HEK293 (cell line): ENCODE measurements around the gene ACBD3.

ENCODE experiments used
- GLI4 ChIP-seq: fragments of 450-650 bp; formaldehyde crosslinking; IDR thresholded peaks from 2 replicates; pipeline ENCODE4 v1.5.1; 2016; ENCODE audit warnings: missing biosample characterization, missing genetic modification characterization
- INSM2 ChIP-seq: fragments of 450-650 bp; formaldehyde crosslinking; IDR thresholded peaks from 2 replicates; pipeline ENCODE4 v1.5.1; 2016; ENCODE audit warnings: missing biosample characterization, missing genetic modification characterization
- KLF10 ChIP-seq: fragments of 450-650 bp; IDR thresholded peaks from 2 replicates; pipeline ENCODE4 v1.5.1; 2018; ENCODE audit warnings: missing biosample characterization, mild to moderate bottlenecking, missing genetic modification characterization
- KLF16 ChIP-seq: fragments of 450-650 bp; formaldehyde crosslinking; IDR thresholded peaks from 2 replicates; pipeline ENCODE4 v1.5.1; 2017; ENCODE audit warnings: missing biosample characterization, missing genetic modification characterization
- SCRT1 ChIP-seq: fragments of 450-650 bp; formaldehyde crosslinking; IDR thresholded peaks from 2 replicates; pipeline ENCODE4 v1.5.1; 2016; ENCODE audit warnings: missing biosample characterization, missing genetic modification characterization, borderline replicate concordance
- SCRT2 ChIP-seq: fragments of 450-650 bp; formaldehyde crosslinking; IDR thresholded peaks from 2 replicates; pipeline ENCODE4 v1.5.1; 2016; ENCODE audit warnings: missing biosample characterization, missing genetic modification characterization
- YY1 ChIP-seq: fragments of 450-650 bp; formaldehyde crosslinking; IDR thresholded peaks from 2 replicates; pipeline ENCODE4 v1.5.1; 2018; ENCODE audit warnings: missing biosample characterization, missing genetic modification characterization
- YY2 ChIP-seq: fragments of 450-650 bp; formaldehyde crosslinking; IDR thresholded peaks from 2 replicates; pipeline ENCODE4 v1.5.1; 2016; ENCODE audit warnings: missing biosample characterization, missing genetic modification characterization
- ZBTB11 ChIP-seq: fragments of 450-650 bp; formaldehyde crosslinking; conservative IDR thresholded peaks from 2 replicates; pipeline ENCODE4 v1.5.1; 2016; ENCODE audit warnings: low read depth, missing biosample characterization, missing genetic modification characterization
- ZBTB17 ChIP-seq: fragments of 450-650 bp; formaldehyde crosslinking; IDR thresholded peaks from 2 replicates; pipeline ENCODE4 v1.5.1; 2016; ENCODE audit warnings: missing biosample characterization, missing genetic modification characterization
- ZIC2 ChIP-seq: fragments of 450-650 bp; formaldehyde crosslinking; IDR thresholded peaks from 2 replicates; pipeline ENCODE4 v1.5.1; 2016; ENCODE audit warnings: missing biosample characterization, missing genetic modification characterization
- ZNF112 ChIP-seq: fragments of 450-650 bp; formaldehyde crosslinking; IDR thresholded peaks from 2 replicates; pipeline ENCODE4 v1.5.0; 2017; ENCODE audit warnings: missing biosample characterization, missing genetic modification characterization
- ZNF169 ChIP-seq: fragments of 450-650 bp; formaldehyde crosslinking; IDR thresholded peaks from 2 replicates; pipeline ENCODE4 v1.5.1; 2016; ENCODE audit warnings: missing biosample characterization, missing genetic modification characterization
- ZNF19 ChIP-seq: fragments of 450-650 bp; formaldehyde crosslinking; IDR thresholded peaks from 2 replicates; pipeline ENCODE4; 2016; ENCODE audit warnings: missing biosample characterization, missing genetic modification characterization, low read depth
- ZNF266 ChIP-seq: fragments of 450-650 bp; formaldehyde crosslinking; IDR thresholded peaks from 2 replicates; pipeline ENCODE4 v1.5.1; 2016; ENCODE audit warnings: missing biosample characterization, missing genetic modification characterization, low read depth
- ZNF302 ChIP-seq: fragments of 450-650 bp; formaldehyde crosslinking; IDR thresholded peaks from 2 replicates; pipeline ENCODE4 v1.5.1; 2016; ENCODE audit warnings: missing biosample characterization, missing genetic modification characterization, low read depth
- ZNF404 ChIP-seq: fragments of 450-650 bp; formaldehyde crosslinking; IDR thresholded peaks from 2 replicates; pipeline ENCODE4 v1.5.1; 2017; ENCODE audit warnings: missing biosample characterization, missing genetic modification characterization
- ZNF48 ChIP-seq: fragments of 450-650 bp; formaldehyde crosslinking; IDR thresholded peaks from 2 replicates; pipeline ENCODE4 v1.5.1; 2016; ENCODE audit warnings: missing biosample characterization, missing genetic modification characterization
- ZNF510 ChIP-seq: fragments of 450-650 bp; formaldehyde crosslinking; IDR thresholded peaks from 2 replicates; pipeline ENCODE4 v1.5.1; 2018; ENCODE audit warnings: mild to moderate bottlenecking, missing genetic modification characterization, missing biosample characterization; ENCODE audit not compliant: insufficient replicate concordance
- ZNF521 ChIP-seq: fragments of 450-650 bp; formaldehyde crosslinking; IDR thresholded peaks from 2 replicates; pipeline ENCODE4 v1.5.1; 2017; ENCODE audit warnings: missing biosample characterization, mild to moderate bottlenecking, missing genetic modification characterization
- ZNF529 ChIP-seq: fragments of 450-650 bp; formaldehyde crosslinking; IDR thresholded peaks from 2 replicates; pipeline ENCODE4 v1.5.1; 2017; ENCODE audit warnings: missing genetic modification characterization, missing biosample characterization; ENCODE audit not compliant: insufficient replicate concordance
- ZNF610 ChIP-seq: fragments of 450-650 bp; formaldehyde crosslinking; IDR thresholded peaks from 2 replicates; pipeline ENCODE4 v1.5.1; 2016; ENCODE audit warnings: missing biosample characterization, missing genetic modification characterization, borderline replicate concordance
- ZNF626 ChIP-seq: fragments of 450-650 bp; sonication (Bioruptor Pico); formaldehyde crosslinking; IDR thresholded peaks from 2 replicates; pipeline ENCODE4 v1.5.1; 2018; ENCODE audit warnings: missing biosample characterization, missing genetic modification characterization, inconsistent platforms
- ZNF629 ChIP-seq: fragments of 450-650 bp; formaldehyde crosslinking; IDR thresholded peaks from 2 replicates; pipeline ENCODE4 v1.5.1; 2017; ENCODE audit warnings: missing biosample characterization, missing genetic modification characterization
- ZNF843 ChIP-seq: fragments of 450-650 bp; formaldehyde crosslinking; IDR thresholded peaks from 2 replicates; pipeline ENCODE4 v1.5.1; 2016; ENCODE audit warnings: missing biosample characterization, missing genetic modification characterization
- TF ChIP-seq, protein P1 (sequence below): fragments of 450-650 bp; formaldehyde crosslinking; IDR thresholded peaks from 2 replicates; pipeline ENCODE4 v1.5.1; 2016; ENCODE audit warnings: missing biosample characterization, missing genetic modification characterization
- TF ChIP-seq, protein P2 (sequence below): fragments of 450-650 bp; formaldehyde crosslinking; IDR thresholded peaks from 2 replicates; pipeline ENCODE4 v1.5.1; 2017; ENCODE audit warnings: missing biosample characterization, missing genetic modification characterization
- TF ChIP-seq, protein P3 (sequence below): fragments of 450-650 bp; formaldehyde crosslinking; IDR thresholded peaks from 2 replicates; pipeline ENCODE4 v1.5.1; 2016; ENCODE audit warnings: missing biosample characterization, missing genetic modification characterization
- TF ChIP-seq, protein P4 (sequence below): fragments of 450-650 bp; formaldehyde crosslinking; IDR thresholded peaks from 2 replicates; pipeline ENCODE4 v1.5.1; 2016; ENCODE audit warnings: missing biosample characterization, missing genetic modification characterization

ACBD3 gene

GRCh38 chr1:226185141-226186036 is 1.2 kb downstream of the ACBD3 start (continued):
- TF ChIP-seq ZNF112 (tag by site-specific recombination) (no peak), YY1 (no peak), SCRT2 (tag by site-specific recombination) (no peak), ZBTB17 (tag by site-specific recombination) (peak; percentile 58; the same call in 1 of the 2 replicates), ZNF266 (tag by site-specific recombination) (no peak), ZNF843 (tag by site-specific recombination) (no peak), ZNF629 (0 out of 2 replicates have a peak, but pooled peaks have one; percentile 1), INSM2 (tag by site-specific recombination) (no peak), GLI4 (tag by site-specific recombination) (no peak), ZNF610 (tag by site-specific recombination) (no peak), ZBTB11 (tag by site-specific recombination) (no peak), ZNF529 (no peak), ZNF302 (tag by site-specific recombination) (no peak), ZNF19 (no peak), ZNF626 (tag by site-specific recombination) (no peak), ZNF521 (tag by site-specific recombination) (no peak), ZIC2 (tag by site-specific recombination) (no peak), YY2 (tag by site-specific recombination) (no peak), ZNF169 (tag by site-specific recombination) (no peak), ZNF48 (tag by site-specific recombination) (no peak), SCRT1 (no peak), ZNF510 (no peak), ZNF404 (tag by site-specific recombination) (no peak), KLF16 (tag by site-specific recombination) (0 out of 2 replicates have a peak, but pooled peaks have one; percentile 7), KLF10 (tag by site-specific recombination) (no peak)
- TF ChIP-seq, protein P1, sequence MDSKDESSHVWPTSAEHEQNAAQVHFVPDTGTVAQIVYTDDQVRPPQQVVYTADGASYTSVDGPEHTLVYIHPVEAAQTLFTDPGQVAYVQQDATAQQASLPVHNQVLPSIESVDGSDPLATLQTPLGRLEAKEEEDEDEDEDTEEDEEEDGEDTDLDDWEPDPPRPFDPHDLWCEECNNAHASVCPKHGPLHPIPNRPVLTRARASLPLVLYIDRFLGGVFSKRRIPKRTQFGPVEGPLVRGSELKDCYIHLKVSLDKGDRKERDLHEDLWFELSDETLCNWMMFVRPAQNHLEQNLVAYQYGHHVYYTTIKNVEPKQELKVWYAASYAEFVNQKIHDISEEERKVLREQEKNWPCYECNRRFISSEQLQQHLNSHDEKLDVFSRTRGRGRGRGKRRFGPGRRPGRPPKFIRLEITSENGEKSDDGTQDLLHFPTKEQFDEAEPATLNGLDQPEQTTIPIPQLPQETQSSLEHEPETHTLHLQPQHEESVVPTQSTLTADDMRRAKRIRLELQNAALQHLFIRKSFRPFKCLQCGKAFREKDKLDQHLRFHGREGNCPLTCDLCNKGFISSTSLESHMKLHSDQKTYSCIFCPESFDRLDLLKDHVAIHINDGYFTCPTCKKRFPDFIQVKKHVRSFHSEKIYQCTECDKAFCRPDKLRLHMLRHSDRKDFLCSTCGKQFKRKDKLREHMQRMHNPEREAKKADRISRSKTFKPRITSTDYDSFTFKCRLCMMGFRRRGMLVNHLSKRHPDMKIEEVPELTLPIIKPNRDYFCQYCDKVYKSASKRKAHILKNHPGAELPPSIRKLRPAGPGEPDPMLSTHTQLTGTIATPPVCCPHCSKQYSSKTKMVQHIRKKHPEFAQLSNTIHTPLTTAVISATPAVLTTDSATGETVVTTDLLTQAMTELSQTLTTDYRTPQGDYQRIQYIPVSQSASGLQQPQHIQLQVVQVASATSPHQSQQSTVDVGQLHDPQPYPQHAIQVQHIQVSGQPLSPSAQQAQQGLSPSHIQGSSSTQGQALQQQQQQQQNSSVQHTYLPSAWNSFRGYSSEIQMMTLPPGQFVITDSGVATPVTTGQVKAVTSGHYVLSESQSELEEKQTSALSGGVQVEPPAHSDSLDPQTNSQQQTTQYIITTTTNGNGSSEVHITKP (tag by site-specific recombination) = no peak
- TF ChIP-seq, protein P2, sequence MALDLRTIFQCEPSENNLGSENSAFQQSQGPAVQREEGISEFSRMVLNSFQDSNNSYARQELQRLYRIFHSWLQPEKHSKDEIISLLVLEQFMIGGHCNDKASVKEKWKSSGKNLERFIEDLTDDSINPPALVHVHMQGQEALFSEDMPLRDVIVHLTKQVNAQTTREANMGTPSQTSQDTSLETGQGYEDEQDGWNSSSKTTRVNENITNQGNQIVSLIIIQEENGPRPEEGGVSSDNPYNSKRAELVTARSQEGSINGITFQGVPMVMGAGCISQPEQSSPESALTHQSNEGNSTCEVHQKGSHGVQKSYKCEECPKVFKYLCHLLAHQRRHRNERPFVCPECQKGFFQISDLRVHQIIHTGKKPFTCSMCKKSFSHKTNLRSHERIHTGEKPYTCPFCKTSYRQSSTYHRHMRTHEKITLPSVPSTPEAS (tag by site-specific recombination) = no peak
- TF ChIP-seq, protein P3, sequence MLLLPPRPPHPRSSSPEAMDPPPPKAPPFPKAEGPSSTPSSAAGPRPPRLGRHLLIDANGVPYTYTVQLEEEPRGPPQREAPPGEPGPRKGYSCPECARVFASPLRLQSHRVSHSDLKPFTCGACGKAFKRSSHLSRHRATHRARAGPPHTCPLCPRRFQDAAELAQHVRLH (tag by site-specific recombination) = no peak
- TF ChIP-seq, protein P4, sequence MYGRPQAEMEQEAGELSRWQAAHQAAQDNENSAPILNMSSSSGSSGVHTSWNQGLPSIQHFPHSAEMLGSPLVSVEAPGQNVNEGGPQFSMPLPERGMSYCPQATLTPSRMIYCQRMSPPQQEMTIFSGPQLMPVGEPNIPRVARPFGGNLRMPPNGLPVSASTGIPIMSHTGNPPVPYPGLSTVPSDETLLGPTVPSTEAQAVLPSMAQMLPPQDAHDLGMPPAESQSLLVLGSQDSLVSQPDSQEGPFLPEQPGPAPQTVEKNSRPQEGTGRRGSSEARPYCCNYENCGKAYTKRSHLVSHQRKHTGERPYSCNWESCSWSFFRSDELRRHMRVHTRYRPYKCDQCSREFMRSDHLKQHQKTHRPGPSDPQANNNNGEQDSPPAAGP (tag by site-specific recombination) = no peak
